ENCODE data around the gene ENTPD8. TPM values are rescaled to one million over a fixed set of nuclear protein-coding genes. Genes with fewer than 3 reads are reported as not detected.
A peak's percentile ranks its signal among the peaks of the same experiment; 100 is the strongest.

Gene ENTPD8
- total RNA-seq, 2 donors from 2014 or later = 0.33 to 0.75 TPM

DNA sequence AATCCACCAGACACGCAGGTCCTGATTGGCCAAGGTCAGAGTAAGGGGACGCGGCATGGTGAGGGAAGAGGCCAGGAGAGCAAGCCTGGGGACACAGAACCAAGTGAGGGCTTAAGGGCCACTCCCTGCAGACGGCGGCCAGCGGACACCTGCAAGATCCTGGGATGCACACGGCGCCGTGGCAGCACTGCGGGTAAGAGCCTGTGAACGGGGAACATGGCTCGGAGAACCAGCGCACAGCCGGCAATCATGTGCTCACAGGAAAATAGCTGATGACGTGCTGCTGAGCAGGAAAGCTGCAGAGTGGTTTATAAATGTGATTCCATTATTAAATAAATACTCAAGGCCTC is 45.0 kb upstream of the ENTPD8 start:
- H3K27ac Mint-ChIP-seq = no peak overlapping the region
- H3K36me3 Mint-ChIP-seq (ENCODE audit: low read depth) = no peaks in the 10 kb centered on the region

DNA sequence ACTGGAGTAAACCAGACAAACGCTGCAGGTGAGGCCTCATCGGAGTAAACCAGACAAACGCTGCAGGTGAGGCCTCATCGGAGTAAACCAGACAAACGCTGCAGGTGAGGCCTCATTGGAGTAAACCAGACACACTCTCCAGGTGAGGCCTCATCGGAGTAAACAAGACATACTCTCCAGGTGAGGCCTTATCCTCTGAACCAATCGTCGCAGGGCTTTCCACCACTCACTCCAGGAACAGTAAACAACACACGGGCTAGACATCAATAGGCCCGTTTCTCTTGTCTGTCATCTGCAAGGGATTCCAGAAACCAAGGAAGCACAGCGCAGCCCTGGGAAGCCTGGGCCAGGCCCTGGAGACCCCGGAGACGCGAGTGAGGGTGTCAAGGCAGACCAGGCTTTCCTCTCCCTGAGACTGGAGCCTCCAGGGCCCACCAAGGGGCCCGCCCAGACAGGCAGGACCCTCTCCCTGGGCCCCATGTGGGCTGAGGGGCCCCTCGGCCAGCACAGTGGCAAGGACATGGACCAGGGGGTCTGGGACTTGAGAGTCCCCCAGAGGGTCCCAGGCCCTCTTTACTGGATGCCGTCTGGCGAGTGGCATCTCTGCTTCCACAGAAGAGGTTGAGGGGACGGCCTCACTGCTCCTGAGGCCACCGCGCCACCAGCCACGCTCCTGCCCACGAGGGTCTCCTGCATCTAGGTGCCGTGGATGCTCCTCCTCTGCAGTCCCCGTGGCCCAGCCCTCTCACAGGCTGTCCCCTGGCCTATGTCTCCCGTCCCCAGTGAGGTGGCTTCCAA is 44.4 kb upstream of the ENTPD8 start:
- H3K9ac ChIP-seq (ENCODE audit: extremely low read depth, low read length, poor library complexity, severe bottlenecking) = no peak overlapping the region
- H3K9me3 Mint-ChIP-seq = no peaks in the 10 kb centered on the region

More for the DNA sequence above, 45.0 kb upstream of the ENTPD8 start:
- Histone ChIP-seq H3K27ac (ENCODE audit: low read depth, low read length) (no peak overlapping the region), H3K4me3 (ENCODE audit: low read length) (no peak overlapping the region), H3K27me3 (ENCODE audit: control insufficient read depth, insufficient read depth, low read length, poor library complexity, severe bottlenecking) (no peaks in the 10 kb centered on the region), H3K4me1 (ENCODE audit: control insufficient read depth, insufficient read depth, low read length) (no peaks in the 10 kb centered on the region), H3K9me3 (ENCODE audit: control insufficient read depth, low read length) (no peaks in the 10 kb centered on the region), H3K36me3 (ENCODE audit: control insufficient read depth, insufficient read depth, low read length) (no peaks in the 10 kb centered on the region), H3K9ac (ENCODE audit: extremely low read depth, low read length, poor library complexity, severe bottlenecking) (no peak overlapping the region)
- Mint-ChIP-seq H3K4me1 (no peaks in the 10 kb centered on the region), H3K9me3 (no peaks in the 10 kb centered on the region), H3K4me3 (no peak overlapping the region), H3K27me3 (ENCODE audit: insufficient read depth) (no peaks in the 10 kb centered on the region)
- no peak for DNase-seq
- 94% methylated on average over 14 to 15 of the region's 15 CpGs for WGBS, 2 experiments (ENCODE audit: insufficient coverage in 1 of 2, insufficient read length in 1 of 2)
- TF ChIP-seq, protein P1, sequence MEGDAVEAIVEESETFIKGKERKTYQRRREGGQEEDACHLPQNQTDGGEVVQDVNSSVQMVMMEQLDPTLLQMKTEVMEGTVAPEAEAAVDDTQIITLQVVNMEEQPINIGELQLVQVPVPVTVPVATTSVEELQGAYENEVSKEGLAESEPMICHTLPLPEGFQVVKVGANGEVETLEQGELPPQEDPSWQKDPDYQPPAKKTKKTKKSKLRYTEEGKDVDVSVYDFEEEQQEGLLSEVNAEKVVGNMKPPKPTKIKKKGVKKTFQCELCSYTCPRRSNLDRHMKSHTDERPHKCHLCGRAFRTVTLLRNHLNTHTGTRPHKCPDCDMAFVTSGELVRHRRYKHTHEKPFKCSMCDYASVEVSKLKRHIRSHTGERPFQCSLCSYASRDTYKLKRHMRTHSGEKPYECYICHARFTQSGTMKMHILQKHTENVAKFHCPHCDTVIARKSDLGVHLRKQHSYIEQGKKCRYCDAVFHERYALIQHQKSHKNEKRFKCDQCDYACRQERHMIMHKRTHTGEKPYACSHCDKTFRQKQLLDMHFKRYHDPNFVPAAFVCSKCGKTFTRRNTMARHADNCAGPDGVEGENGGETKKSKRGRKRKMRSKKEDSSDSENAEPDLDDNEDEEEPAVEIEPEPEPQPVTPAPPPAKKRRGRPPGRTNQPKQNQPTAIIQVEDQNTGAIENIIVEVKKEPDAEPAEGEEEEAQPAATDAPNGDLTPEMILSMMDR (conservative IDR thresholded peaks at IDR 0.05) = no peak

DNA sequence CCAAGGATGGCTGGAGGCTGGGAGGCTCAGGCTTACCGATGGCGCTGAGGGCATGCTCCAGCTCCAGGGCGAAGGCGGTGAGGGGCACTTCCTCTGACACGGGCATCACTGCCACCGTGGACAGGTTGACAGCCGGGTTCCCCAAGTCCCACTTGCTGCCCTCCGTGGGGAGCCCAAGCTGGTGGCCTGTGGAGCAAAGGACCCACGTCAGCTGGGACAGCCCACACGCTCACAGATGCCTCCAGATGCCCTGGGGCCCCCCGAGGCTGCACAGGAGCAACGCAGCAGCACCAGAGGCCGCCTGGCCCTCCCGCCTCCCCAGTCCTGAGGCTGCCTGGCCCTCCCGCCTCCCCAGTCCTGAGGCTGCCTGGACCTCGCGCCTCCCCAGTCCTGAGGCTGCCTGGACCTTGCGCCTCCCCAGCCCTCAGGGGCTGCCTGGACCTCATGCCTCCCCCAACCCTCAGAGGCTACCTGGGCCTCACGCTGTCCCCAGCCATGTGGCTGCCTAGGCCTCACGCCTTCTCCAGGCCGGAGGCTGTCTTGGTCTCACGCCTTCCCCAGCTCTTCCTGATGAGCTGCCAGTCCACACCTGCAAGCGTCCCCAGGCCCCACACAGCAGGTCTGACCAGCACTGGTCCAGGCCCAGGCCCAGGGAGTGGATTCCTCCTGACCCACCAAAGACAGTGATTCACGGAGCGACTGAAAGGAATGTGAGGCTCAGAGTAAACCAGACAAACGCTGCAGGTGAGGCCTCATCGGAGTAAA is 43.6 kb upstream of the ENTPD8 start:
- Histone ChIP-seq H3K9me3 (ENCODE audit: control insufficient read depth, low read length) (no peaks in the 10 kb centered on the region), H3K27me3 (ENCODE audit: control insufficient read depth, insufficient read depth, low read length, poor library complexity, severe bottlenecking) (no peaks in the 10 kb centered on the region), H3K4me1 (ENCODE audit: control insufficient read depth, insufficient read depth, low read length) (no peaks in the 10 kb centered on the region), H3K36me3 (ENCODE audit: control insufficient read depth, insufficient read depth, low read length) (no peaks in the 10 kb centered on the region), H3K27ac (ENCODE audit: low read depth, low read length) (no peak overlapping the region), H3K9ac (ENCODE audit: extremely low read depth, low read length, poor library complexity, severe bottlenecking) (no peak overlapping the region), H3K4me3 (ENCODE audit: low read length) (no peak overlapping the region)
- Mint-ChIP-seq H3K9me3 (no peaks in the 10 kb centered on the region), H3K36me3 (ENCODE audit: low read depth) (no peaks in the 10 kb centered on the region), H3K27me3 (ENCODE audit: insufficient read depth) (no peaks in the 10 kb centered on the region), H3K4me1 (no peaks in the 10 kb centered on the region), H3K27ac (peak overlapping the region; percentile 79), H3K4me3 (no peak overlapping the region)
- TF ChIP-seq, protein P1 (conservative IDR thresholded peaks at IDR 0.05) = no peak
- DNase-seq = no peak
- 94 to 97% methylated on average over 12 to 27 of the region's 27 CpGs for WGBS, 2 experiments (ENCODE audit: insufficient coverage in 1 of 2, insufficient read length in 1 of 2)

More for the DNA sequence above, 44.4 kb upstream of the ENTPD8 start:
- DNase-seq = no peak
- H3K36me3 Mint-ChIP-seq (ENCODE audit: low read depth) = no peaks in the 10 kb centered on the region
- Histone ChIP-seq H3K36me3 (ENCODE audit: control insufficient read depth, insufficient read depth, low read length) (no peaks in the 10 kb centered on the region), H3K4me1 (ENCODE audit: control insufficient read depth, insufficient read depth, low read length) (no peaks in the 10 kb centered on the region), H3K27me3 (ENCODE audit: control insufficient read depth, insufficient read depth, low read length, poor library complexity, severe bottlenecking) (no peaks in the 10 kb centered on the region), H3K9me3 (ENCODE audit: control insufficient read depth, low read length) (no peaks in the 10 kb centered on the region), H3K27ac (ENCODE audit: low read depth, low read length) (no peak overlapping the region), H3K4me3 (ENCODE audit: low read length) (no peak overlapping the region)
- H3K4me1 Mint-ChIP-seq = no peaks in the 10 kb centered on the region
- H3K27me3 Mint-ChIP-seq (ENCODE audit: insufficient read depth) = no peaks in the 10 kb centered on the region
- no peak overlapping the region for H3K4me3 Mint-ChIP-seq
- 94 to 96% methylated on average over 17 to 26 of the region's 26 CpGs for WGBS, 2 experiments (ENCODE audit: insufficient coverage in 1 of 2, insufficient read length in 1 of 2)
- TF ChIP-seq, protein P1 (conservative IDR thresholded peaks at IDR 0.05) = no peak
- no peak overlapping the region for H3K27ac Mint-ChIP-seq
